Measurements from ENCODE around the gene BIN1.

Gene BIN1

GRCh38 chr2:127094509-127095366 is 12.2 kb downstream of the BIN1 start:
- no peak for TF ChIP-seq CTCF (IDR thresholded peaks at IDR 0.05)
- Histone ChIP-seq H3K4me3 (peak overlapping the region; percentile 3), H3K27ac (peak overlapping the region; percentile 45 to 50)
- DNase-seq (ENCODE audit: low spot score): no peak

GRCh38 chr2:127093648-127094210 is 13.2 kb downstream of the BIN1 start:
- no peak overlapping the region for H3K4me3 ChIP-seq
- no peak overlapping the region for H3K27ac ChIP-seq
- no peak for TF ChIP-seq CTCF (IDR thresholded peaks at IDR 0.05)
- no peak for DNase-seq (ENCODE audit: low spot score)

- DNase-seq (ENCODE audit: low spot score): no peak
- H3K4me3 ChIP-seq: no peak overlapping the region
- TF ChIP-seq CTCF (IDR thresholded peaks at IDR 0.05): no peak
- H3K27ac ChIP-seq: no peak overlapping the region
Observed at GRCh38 chr2:127092901-127093516, 13.9 kb downstream of the BIN1 start.

- H3K27ac ChIP-seq: no peak overlapping the region
- no peak for TF ChIP-seq CTCF (IDR thresholded peaks at IDR 0.05)
- no peak overlapping the region for H3K4me3 ChIP-seq
Observed at GRCh38 chr2:127092306-127092705, 14.6 kb downstream of the BIN1 start.

GRCh38 chr2:127091886-127092285 is 15.1 kb downstream of the BIN1 start:
- H3K4me3 ChIP-seq: no peak overlapping the region
- DNase-seq (ENCODE audit: low spot score): no peak
- no peak overlapping the region for H3K27ac ChIP-seq
- TF ChIP-seq CTCF (IDR thresholded peaks at IDR 0.05): no peak

More at GRCh38 chr2:127092306-127092705, 14.6 kb downstream of the BIN1 start:
- no peak for DNase-seq (ENCODE audit: low spot score)

GRCh38 chr2:127091148-127091547 is 15.8 kb downstream of the BIN1 start:
- H3K27ac ChIP-seq: no peak overlapping the region
- no peak for DNase-seq (ENCODE audit: low spot score)
- no peak for TF ChIP-seq CTCF (IDR thresholded peaks at IDR 0.05)
- no peak overlapping the region for H3K4me3 ChIP-seq
